HG03575 (cell line): ENCODE measurements around the gene RANBP17.

ENCODE experiments used
- ATAC-seq: cut with Tn5 transposase; IDR thresholded peaks from one replicate; pipeline ENCODE4 v1.9.1; 2021; ENCODE audit not compliant: unreplicated experiment, insufficient number of reproducible peaks, low FRiP score; ENCODE audit errors: extremely low read depth

The RANBP17 gene

GRCh38 chr5:171306166-171306565 lies 444.3 kb downstream of the RANBP17 start:
- no peak for ATAC-seq

DNA sequence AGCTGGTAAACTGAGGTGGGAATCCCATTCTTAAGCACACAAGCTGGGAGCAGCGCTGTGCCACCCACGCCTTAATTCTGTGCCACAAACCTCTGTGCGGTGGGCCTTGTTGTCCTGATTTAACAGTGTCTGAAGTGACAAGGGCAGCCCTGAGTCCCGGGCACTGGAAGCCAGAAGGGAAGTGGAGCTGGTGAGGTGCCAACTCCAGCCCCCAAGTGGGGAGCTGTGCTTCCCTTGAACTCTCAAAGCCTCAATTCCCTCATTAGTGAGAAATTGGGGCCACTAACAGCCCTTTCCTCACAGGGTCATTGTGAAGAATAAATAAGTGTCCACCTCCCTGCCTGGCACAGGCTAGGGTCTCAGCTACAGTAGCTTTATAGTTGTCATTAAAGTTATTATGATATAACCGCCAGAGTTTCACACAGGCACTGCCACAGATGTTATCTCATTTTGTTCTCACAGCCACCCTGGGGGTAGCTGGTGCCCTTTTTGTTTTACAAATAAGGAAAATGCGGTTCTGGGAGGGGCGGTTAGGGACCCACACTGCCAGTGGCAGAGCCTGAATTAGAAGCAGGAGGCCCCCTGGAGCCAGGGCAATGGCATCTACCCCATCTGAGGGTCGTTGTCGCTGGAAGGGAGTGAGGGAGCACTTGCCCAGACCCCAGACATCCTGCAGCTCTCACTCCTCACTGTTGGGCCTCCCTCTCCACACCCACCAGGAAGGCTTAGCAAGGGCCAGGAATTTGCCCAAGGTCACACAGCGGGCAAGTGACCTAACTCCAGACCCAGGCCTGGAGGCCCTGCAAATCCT lies 445.2 kb downstream of the RANBP17 start:
- ATAC-seq = no peak

- ATAC-seq = no peak
Measured at GRCh38 chr5:171307789-171308452, 446.1 kb downstream of the RANBP17 start.

GRCh38 chr5:171308453-171309275 lies 446.8 kb downstream of the RANBP17 start, which contains the start of gene TLX3:
Gene TLX3, plus strand, starts transcription at chr5:171309248. Its CDS starts 118 bp downstream, at chr5:171309366.
- ATAC-seq = no peak

DNA sequence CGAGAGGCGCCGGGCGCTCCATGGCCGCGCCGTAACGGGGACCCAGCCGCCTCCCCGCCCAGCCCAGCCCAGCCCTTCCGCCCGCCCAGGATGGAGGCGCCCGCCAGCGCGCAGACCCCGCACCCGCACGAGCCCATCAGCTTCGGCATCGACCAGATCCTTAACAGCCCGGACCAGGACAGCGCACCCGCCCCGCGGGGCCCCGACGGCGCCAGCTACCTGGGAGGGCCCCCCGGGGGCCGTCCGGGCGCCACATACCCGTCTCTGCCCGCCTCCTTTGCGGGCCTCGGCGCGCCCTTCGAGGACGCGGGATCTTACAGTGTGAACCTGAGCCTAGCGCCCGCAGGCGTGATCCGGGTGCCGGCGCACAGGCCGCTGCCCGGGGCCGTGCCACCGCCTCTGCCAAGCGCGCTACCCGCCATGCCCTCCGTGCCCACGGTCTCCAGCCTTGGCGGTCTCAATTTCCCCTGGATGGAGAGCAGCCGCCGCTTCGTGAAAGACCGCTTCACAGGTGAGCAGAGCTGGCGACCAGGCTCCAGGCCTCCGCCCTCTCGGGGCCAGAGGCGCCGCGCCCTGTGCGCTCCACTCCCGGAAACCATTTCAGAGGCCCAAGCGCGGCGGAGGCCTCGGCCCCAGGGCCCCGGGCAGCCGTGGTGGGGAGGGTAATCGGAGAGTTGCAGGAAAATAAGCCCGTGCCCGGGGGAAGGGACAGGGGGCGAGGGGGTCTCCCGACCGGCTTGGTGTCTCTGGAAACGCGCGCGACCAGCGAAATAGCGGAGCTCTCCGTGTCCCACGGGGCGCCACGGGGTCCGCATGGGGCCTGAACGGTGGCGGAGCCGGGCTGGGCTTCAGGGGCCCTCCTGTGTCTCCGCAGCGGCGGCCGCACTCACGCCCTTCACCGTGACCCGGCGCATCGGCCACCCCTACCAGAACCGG lies 447.7 kb downstream of the RANBP17 start:
- ATAC-seq = no peak

DNA sequence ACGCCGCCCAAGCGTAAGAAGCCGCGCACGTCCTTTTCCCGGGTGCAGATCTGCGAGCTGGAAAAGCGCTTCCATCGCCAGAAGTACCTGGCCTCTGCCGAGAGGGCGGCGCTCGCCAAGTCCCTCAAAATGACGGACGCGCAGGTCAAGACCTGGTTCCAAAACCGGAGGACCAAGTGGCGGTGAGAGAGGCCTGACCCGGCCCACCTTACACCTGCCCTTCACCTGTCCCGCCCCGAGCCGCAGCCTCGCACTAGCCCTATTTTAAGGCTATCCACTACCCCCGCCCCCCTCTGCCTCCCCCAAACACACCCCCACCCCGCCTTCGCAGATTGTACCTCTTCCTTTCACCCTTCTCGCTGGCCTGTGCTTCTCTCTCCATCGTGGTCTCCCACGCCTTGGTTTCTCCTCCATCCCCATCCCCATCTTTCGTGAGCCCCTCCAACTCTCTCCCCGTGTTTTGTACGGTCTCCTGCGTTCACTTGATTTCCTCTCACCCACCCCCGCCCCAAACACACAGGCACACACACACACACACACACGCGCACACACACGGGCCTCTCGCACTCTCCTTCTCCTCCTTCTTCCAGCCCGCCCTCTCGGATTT lies 448.5 kb downstream of the RANBP17 start:
- ATAC-seq = no peak

DNA sequence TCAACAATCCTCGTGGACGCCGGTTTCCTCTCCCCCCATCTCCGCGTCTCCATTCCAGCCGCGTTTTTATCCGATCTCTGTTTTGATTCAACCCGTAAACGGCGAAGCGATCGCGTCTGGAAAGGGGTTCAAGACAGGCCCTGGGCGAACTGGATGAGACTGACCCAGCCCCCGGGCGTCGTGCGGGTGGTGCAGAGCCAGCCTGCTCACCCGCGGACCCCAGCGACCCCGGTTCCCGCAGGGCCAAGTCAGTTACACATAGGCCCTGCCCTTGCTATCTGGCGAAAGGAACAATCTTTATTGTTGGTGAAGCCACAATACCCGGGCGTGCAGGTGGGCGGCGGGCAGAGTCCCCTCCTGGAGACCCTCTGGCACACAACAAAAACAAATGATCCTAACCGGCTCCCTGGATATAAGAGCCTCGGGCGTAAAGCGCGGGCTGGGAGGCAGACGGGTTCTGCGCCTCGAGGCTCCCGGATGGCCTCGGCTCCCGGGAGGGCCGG lies 449.1 kb downstream of the RANBP17 start:
- ATAC-seq = no peak

- no peak for ATAC-seq
Measured at GRCh38 chr5:171311322-171312077, 449.7 kb downstream of the RANBP17 start.

DNA sequence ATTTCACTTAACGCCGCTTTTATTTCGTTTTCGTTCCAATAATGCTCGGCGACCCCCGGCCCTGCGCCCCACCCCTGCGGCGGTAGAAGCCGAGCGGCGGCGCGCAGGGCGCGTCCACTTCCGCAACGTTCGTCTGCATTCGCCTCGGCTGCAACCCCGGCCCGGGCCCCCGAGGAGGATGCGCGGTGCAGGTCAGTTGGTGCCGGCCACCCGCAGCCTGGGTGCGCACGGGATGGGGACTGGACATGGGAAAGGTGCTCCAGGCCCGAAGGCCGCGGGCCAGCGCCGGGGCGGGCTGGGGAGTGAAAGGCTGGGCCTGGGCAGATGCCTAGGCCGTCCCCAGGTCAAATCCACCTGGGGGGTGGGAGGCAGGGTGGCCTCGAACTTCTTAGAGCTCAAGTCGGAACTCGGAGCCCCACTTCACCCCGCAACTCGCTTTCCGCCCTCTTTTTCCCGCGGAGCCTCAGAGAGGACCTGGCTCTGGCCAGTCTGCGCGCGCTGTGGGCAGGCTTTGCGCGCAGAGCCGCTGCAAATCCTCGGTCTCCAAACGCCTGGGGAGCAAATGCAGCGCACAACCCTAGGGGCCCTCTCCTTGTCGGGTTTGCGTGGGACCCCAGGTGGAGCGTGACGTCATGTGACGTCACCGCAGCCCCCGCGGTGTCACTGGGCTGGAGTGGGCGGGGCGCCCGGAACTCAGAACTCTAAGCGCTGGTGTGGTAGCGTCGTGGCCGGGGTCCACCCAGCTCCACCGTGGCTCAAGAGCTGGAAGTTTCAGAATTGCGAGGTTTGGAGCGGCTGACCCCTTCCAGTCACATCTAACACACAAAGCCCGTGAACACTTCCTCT lies 450.5 kb downstream of the RANBP17 start:
- no peak for ATAC-seq

DNA sequence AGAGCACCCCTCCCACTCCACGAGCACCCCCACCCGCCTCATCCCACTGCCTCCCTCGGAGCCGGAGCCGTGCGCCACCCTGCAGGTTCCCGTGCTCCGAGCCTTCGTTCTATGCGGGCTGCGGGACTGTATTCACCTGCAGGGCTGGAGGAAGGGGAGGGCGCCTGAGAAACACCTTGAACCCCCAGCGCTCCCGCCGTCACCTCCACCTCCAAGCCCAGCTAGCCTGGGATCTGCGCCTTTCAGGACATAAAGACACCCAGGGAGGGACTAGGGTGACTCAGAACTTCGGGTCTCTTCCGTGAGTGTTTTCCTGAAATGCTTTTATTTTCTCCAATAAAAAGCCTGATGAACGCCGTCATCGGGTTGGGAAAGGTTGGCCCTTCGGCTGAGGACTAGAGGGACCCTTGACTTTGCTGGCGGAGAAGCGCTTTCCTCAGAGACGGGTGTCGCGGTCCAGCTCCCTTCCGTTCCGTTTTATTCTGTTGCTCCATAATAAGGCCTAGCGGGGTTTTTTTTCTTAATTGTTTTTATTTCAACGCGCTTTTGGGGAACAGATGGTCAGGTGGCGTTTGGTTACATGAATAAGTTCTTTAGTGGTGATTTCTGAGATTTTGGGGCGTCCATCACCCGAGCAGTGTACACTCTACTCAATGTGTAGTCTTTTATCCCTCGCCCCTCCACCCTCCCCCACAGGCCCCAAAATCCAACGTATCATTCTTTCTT lies 451.8 kb downstream of the RANBP17 start:
- no peak for ATAC-seq

- no peak for ATAC-seq
Measured at GRCh38 chr5:171314728-171315385, 453.0 kb downstream of the RANBP17 start.

DNA sequence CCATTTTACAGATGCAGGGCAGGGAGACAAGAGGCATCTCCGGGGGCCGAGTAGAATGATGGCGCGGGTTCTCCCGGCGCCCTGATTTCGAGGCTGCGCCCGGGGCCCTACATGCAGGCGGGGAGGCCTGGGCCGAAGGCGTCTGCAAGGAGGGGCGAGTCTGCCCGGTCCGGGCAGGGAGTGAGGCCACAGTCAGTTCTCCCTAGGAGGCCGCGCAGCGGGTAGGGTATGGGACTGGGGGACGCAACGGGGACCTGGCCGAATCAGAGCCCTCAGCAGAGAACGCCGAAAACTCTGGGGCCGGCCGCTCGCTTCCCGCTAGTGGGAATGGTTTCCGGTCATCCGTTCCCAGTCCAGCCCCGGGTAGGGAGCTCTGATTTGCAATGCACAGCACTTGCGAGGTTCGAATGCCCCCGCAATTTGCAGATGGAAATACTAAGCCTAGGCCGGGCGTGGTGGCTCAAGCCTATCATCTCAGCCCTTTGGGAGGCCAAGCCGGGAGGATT lies 453.6 kb downstream of the RANBP17 start:
- ATAC-seq = no peak

- no peak for ATAC-seq
Measured at GRCh38 chr5:171315925-171316257, 454.1 kb downstream of the RANBP17 start.

DNA sequence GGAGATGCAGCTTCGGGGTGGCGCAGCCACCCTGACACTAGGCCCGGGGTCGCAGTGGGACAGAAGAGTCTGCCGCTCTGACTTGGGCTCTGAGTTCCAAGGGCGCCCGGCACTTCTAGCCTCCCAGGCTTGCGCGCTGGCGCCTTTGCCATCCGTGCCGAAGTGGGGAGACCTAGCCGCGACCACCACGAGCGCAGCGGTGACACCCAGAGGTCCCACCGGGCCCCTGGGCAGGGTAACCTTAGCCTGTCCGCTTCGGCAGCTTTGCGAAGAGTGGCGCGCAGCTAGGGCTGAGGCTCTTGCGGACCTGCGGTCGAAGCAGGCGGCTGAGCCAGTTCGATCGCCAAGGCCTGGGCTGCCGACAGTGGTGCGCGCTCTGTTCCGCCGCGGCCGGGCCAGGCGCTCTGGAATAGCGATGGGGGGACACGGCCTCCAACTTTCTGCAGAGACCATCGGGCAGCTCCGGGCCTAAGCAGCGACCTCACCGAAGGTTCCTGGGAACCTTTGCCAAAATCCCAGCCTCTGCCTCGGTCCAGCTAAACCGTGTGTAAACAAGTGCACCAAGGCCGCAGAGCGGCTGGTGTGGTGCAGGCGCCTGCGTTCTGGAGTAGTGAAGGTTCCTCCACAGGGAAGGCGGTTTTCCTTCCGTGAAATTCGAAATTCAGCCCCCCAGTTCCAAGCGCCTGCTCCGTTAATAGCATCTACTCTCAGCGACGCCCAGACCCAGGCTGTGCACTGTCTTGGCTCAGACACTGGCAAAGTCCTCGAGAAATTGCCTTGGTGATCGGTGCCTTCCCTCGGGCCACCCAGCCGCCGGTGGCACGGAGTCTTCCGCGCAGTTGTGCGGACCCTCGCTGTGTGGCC lies 454.7 kb downstream of the RANBP17 start:
- no peak for ATAC-seq

- ATAC-seq = no peak
Measured at GRCh38 chr5:171317230-171317629, 455.4 kb downstream of the RANBP17 start.
